ENCODE measurements around the gene SLC2A13. TPM values are rescaled to one million over a fixed set of nuclear protein-coding genes. Genes with fewer than 3 reads are reported as not detected.

The SLC2A13 gene
- total and polyA plus RNA-seq, 10 of the 15 experiments (the other 5 are each of a cell fraction or from before 2014, with no cell fraction given), result 0.05 to 3.7 (median 0.25) TPM

DNA sequence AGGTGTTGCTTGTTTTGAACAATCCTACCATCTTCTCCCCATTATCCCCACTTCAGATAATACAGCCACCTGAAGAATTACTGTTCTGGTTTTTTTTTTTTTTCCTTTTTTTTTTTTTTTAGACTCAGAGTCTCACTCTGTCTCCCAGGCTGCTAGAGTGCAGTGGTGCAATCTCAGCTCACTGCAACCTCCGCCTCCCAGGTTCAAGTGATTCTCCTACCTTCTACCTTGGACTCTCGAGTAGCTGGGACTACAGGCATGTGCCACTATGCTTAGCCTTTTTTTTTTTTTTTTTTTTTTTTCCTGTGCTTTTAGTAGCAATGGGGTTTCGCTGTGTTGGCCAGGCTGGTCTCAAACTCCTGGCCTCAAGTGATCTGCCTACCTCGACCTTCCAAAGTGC lies 306.9 kb downstream of the SLC2A13 start (continued):
- no peak for TF ChIP-seq PBX3 (IDR thresholded peaks at IDR 0.05; ENCODE audit: insufficient replicate concordance, low read depth, low read length)
- no peak for TF ChIP-seq ZBTB4 (CRISPR knock-in tag; IDR thresholded peaks at IDR 0.05)

DNA sequence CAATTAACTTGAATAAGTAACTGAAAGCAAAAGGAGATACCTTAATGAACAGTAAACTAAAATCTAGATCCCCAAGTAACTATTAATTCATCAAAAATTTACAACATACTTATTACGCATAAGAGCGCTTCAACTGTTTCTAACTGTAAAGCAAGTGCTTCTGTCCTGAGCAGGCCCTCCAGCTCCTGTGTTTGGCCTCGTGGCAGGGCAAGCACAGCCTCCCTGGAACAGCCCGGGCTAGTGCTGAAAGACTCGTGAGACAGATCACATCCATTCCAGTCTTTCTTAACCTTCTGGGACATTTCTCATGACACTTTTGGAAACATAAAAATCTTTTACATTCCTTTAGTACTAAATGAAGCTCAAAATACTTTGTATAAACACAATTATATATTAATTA lies 307.5 kb downstream of the SLC2A13 start:
- no peaks in the 10 kb centered on the region for H3K27me3 ChIP-seq (replicated peaks in 1 of 2; ENCODE audit: control insufficient read depth in 2 of 2, insufficient read depth in 2 of 2, low read length in 1 of 2)
- no peak overlapping the region for H3K4me2 ChIP-seq (ENCODE audit: control insufficient read depth, insufficient read depth)
- H3K4me3 ChIP-seq, result no peak overlapping the region
- no peak overlapping the region for H2AFZ ChIP-seq (ENCODE audit: control insufficient read depth, low read depth, low read length)
- no peaks in the 10 kb centered on the region for H3K4me1 ChIP-seq (ENCODE audit: control insufficient read depth, insufficient read depth, low read length)
- in situ Hi-C loops (cut with MboI) (no loop called here), intact Hi-C loops (cut with micrococcal nuclease; ENCODE audit: unreplicated experiment) (no loop called here)
- CTCF ChIA-PET, result interaction anchor here (1.2 to 2.2 kb wide), 3 partner anchors 9 to 194 kb away, joined by 3 to 8 read pairs (median 6); no protein-coding TSS in a partner anchor
- BruUV-seq (replicated peaks), result no TSS peak
- no peak overlapping the region for H3K9ac ChIP-seq (ENCODE audit: control insufficient read depth, insufficient read depth, low read length)
- SMC1A ChIA-PET (ENCODE audit: uncharacterized antibody, unreplicated experiment), result interaction anchor here (1.3 kb wide), 1 partner anchor 18 kb away, joined by 3 read pairs; no protein-coding TSS in a partner anchor
- no peaks in the 10 kb centered on the region for H3K36me3 ChIP-seq (ENCODE audit: control insufficient read depth in 2 of 2, insufficient read depth in 2 of 2, low read length in 1 of 2)
- RAD21 ChIA-PET (ENCODE audit: unreplicated experiment), result interaction anchor here (0.7 kb wide), 1 partner anchor 457 kb away, joined by 3 read pairs; no protein-coding TSS in a partner anchor
- ATAC-seq (no peak), DNase-seq (ENCODE audit: low read depth, low spot score) (no peak), FAIRE-seq (no peak)
- no peaks in the 10 kb centered on the region for H4K20me1 ChIP-seq (ENCODE audit: control insufficient read depth, insufficient read depth)
- 74% methylated on average over 5 of the region's 5 CpGs for WGBS (ENCODE audit: insufficient coverage, insufficient replicate concordance, low lambda C conversion rate, missing lambda C conversion rate)
- H3K27ac ChIP-seq (ENCODE audit: control insufficient read depth, insufficient read depth), result no peak overlapping the region
- no peaks in the 10 kb centered on the region for H3K9me3 ChIP-seq (replicated peaks; ENCODE audit: control insufficient read depth, insufficient read depth, low read length)
- no peaks in the 10 kb centered on the region for H3K79me2 ChIP-seq (ENCODE audit: control insufficient read depth, insufficient read depth, low read length)
- POLR2A ChIA-PET, result no interaction called here
- TF ChIP-seq EGR1 (IDR thresholded peaks at IDR 0.05; ENCODE audit: borderline replicate concordance in 1 of 2, low read depth in 2 of 2, low read length in 2 of 2), result no peak
- TF ChIP-seq POU2F2 (IDR thresholded peaks at IDR 0.05; ENCODE audit: borderline replicate concordance, low read depth, low read length), result no peak
- no peak for TF ChIP-seq CBFB (IDR thresholded peaks at IDR 0.05; ENCODE audit: low read depth)
- no peak for TF ChIP-seq HSF1 (IDR thresholded peaks at IDR 0.05; ENCODE audit: low read depth, low read length)
- no peak for TF ChIP-seq ZNF384 (IDR thresholded peaks at IDR 0.05; ENCODE audit: borderline replicate concordance, low read depth, low read length)
- TF ChIP-seq SUZ12 (IDR thresholded peaks at IDR 0.05; ENCODE audit: unreplicated experiment), result no peak
- no peak for TF ChIP-seq IRF3 (IDR thresholded peaks at IDR 0.05)
- TF ChIP-seq RCOR1 (conservative IDR thresholded peaks at IDR 0.05; ENCODE audit: low read depth, low read length), result no peak
- TF ChIP-seq PBX3 (IDR thresholded peaks at IDR 0.05; ENCODE audit: insufficient replicate concordance, low read depth, low read length), result no peak
- no peak for TF ChIP-seq MAX (IDR thresholded peaks at IDR 0.05; ENCODE audit: low read depth, low read length)
- no peak for TF ChIP-seq GATAD2B (conservative IDR thresholded peaks at IDR 0.05; ENCODE audit: low read depth)
- no peak for TF ChIP-seq RAD21 (IDR thresholded peaks at IDR 0.05; ENCODE audit: insufficient read depth, low read depth, low read length)

Measured in GM12878 (cell line).